GM21576 (cell line): ENCODE measurements around the gene ANKRD45.
A peak's percentile ranks its signal among the peaks of the same experiment; 100 is the strongest.
"Not testable (repeated sequence)": the region's sequence is repeated elsewhere in the genome, so short reads cannot be mapped to it uniquely, and the experiment has no call there.

Source experiments
- ATAC-seq: cut with Tn5 transposase; IDR thresholded peaks from one replicate; pipeline ENCODE4 v1.9.1; 2021; ENCODE audit warnings: mild to moderate bottlenecking, moderate library complexity; ENCODE audit not compliant: unreplicated experiment

Gene ANKRD45

GRCh38 chr1:173669491-173669941 is at the start of gene ANKRD45:
Gene ANKRD45 (minus strand): TSS chr1:173669851. CDS start chr1:173659418, 10,433 bp downstream.
- no peak for ATAC-seq

GRCh38 chr1:173717238-173717637 is 47.6 kb upstream of the ANKRD45 start:
- no peak for ATAC-seq

GRCh38 chr1:173715538-173715844 is 45.8 kb upstream of the ANKRD45 start:
- ATAC-seq, result no peak

GRCh38 chr1:173714759-173715537 is 45.3 kb upstream of the ANKRD45 start, which contains the start of gene KLHL20:
Gene KLHL20 (plus strand): TSS chr1:173714981. CDS start chr1:173716044, 1,063 bp downstream.
- ATAC-seq, result peak; percentile 96

GRCh38 chr1:173714441-173714758 is 44.7 kb upstream of the ANKRD45 start:
- no peak for ATAC-seq

GRCh38 chr1:173708787-173709186 is 39.1 kb upstream of the ANKRD45 start:
- no peak for ATAC-seq

GRCh38 chr1:173705117-173705516 is 35.5 kb upstream of the ANKRD45 start:
- ATAC-seq, result no peak

- no peak for ATAC-seq
Measured at GRCh38 chr1:173702736-173703135, 33.1 kb upstream of the ANKRD45 start.

GRCh38 chr1:173701299-173701698 is 31.6 kb upstream of the ANKRD45 start:
- not testable (repeated sequence) for ATAC-seq

- no peak for ATAC-seq
Measured at GRCh38 chr1:173693238-173693637, 23.6 kb upstream of the ANKRD45 start.

GRCh38 chr1:173688300-173688699 is 18.6 kb upstream of the ANKRD45 start:
- no peak for ATAC-seq

- ATAC-seq, result not testable (repeated sequence)
Measured at GRCh38 chr1:173685121-173685520, 15.5 kb upstream of the ANKRD45 start.

- ATAC-seq, result not testable (repeated sequence)
Measured at GRCh38 chr1:173683838-173684237, 14.2 kb upstream of the ANKRD45 start.

GRCh38 chr1:173682184-173682583 is 12.5 kb upstream of the ANKRD45 start:
- no peak for ATAC-seq

GRCh38 chr1:173680152-173680551 is 10.5 kb upstream of the ANKRD45 start:
- not testable (repeated sequence) for ATAC-seq

GRCh38 chr1:173674496-173674895 is 4.8 kb upstream of the ANKRD45 start:
- not testable (repeated sequence) for ATAC-seq

- ATAC-seq, result no peak
Measured at GRCh38 chr1:173666646-173667045, 3.0 kb downstream of the ANKRD45 start.

GRCh38 chr1:173663159-173663558 is 6.5 kb downstream of the ANKRD45 start:
- ATAC-seq, result no peak

- ATAC-seq, result no peak
Measured at GRCh38 chr1:173661763-173662162, 7.9 kb downstream of the ANKRD45 start.

GRCh38 chr1:173661271-173661670 is 8.4 kb downstream of the ANKRD45 start:
- no peak for ATAC-seq

- ATAC-seq, result no peak
Measured at GRCh38 chr1:173660306-173660705, 9.3 kb downstream of the ANKRD45 start.

GRCh38 chr1:173648880-173649605 is 20.6 kb downstream of the ANKRD45 start:
- no peak for ATAC-seq
